CD4-positive, alpha-beta memory T cell (primary cell): ENCODE data around the gene SKI. TPM values are rescaled to one million over a fixed set of nuclear protein-coding genes. Genes with fewer than 3 reads are reported as not detected.
"Not testable (repeated sequence)": the region's sequence is repeated elsewhere in the genome, so short reads cannot be mapped to it uniquely, and the experiment has no call there.

ENCODE experiments used
- CTCF ChIA-PET: fragments of 350-600 bp; sonication (Branson Sonifier 250); formaldehyde crosslinking; loops from one replicate; lab custom pipeline; 2021; ENCODE audit warnings: inconsistent platforms; ENCODE audit not compliant: partially characterized antibody; lab: Charles Lee
- POLR2A ChIA-PET: fragments of 350-600 bp; sonication (Branson Sonifier 250); formaldehyde crosslinking; loops from one replicate; lab custom pipeline; 2021; ENCODE audit not compliant: partially characterized antibody; lab: Charles Lee
- DNase-seq, 5 donors: peaks; one replicate each; pipeline versions ENCODE4 v3.0.0 to v3.0.0-alpha.2; 2020 to 2022; ENCODE audit warnings: mixed read lengths in 1 of 5
- H3K27ac ChIP-seq: one replicate; pipeline ENCODE4 v1.7.0; 2013; ENCODE audit warnings: low read depth, low read length
- H3K27me3 ChIP-seq: 2 replicates; pipeline ENCODE4 v1.7.0; 2013; ENCODE audit warnings: mild to moderate bottlenecking, low read length, moderate library complexity; ENCODE audit not compliant: insufficient read depth
- H3K36me3 ChIP-seq: 2 replicates; pipeline ENCODE4 v1.7.0; 2013; ENCODE audit warnings: mild to moderate bottlenecking, low read length, moderate library complexity; ENCODE audit not compliant: insufficient read depth
- H3K4me1 ChIP-seq: 2 replicates; pipeline ENCODE4 v1.7.0; 2013; ENCODE audit warnings: mild to moderate bottlenecking, low read length, moderate library complexity; ENCODE audit not compliant: insufficient read depth
- H3K4me3 ChIP-seq, 2 donors: one replicate each; pipeline ENCODE4 v1.7.0; 2013; ENCODE audit warnings: low read length in 2 of 2, mild to moderate bottlenecking in 1 of 2
- H3K9me3 ChIP-seq, 2 donors: one replicate each; pipeline ENCODE4 v1.7.0; 2013; ENCODE audit warnings: low read length in 2 of 2, control low read depth in 1 of 2; ENCODE audit not compliant: control insufficient read depth in 1 of 2
- H3K27ac Mint-ChIP-seq, 7 donors: one replicate each; pipeline ENCODE4 v1.8.0; 2020 to 2021; ENCODE audit warnings: mixed read lengths in 7 of 7, mild to moderate bottlenecking in 6 of 7, inconsistent platforms in 3 of 7, moderate library complexity in 3 of 7
- H3K27me3 Mint-ChIP-seq, 2 donors: one replicate each; pipeline ENCODE4 v1.8.0; 2020 to 2021; ENCODE audit warnings: mixed read lengths in 2 of 2
- H3K36me3 Mint-ChIP-seq, 2 donors: one replicate each; pipeline ENCODE4 v1.8.0; 2020 to 2021; ENCODE audit warnings: mixed read lengths in 2 of 2, inconsistent platforms in 1 of 2, mild to moderate bottlenecking in 1 of 2
- H3K4me1 Mint-ChIP-seq, 4 donors: one replicate each; pipeline ENCODE4 v1.8.0; 2020 to 2021; ENCODE audit warnings: mixed read lengths in 4 of 4, mild to moderate bottlenecking in 1 of 4
- H3K4me3 Mint-ChIP-seq, 8 donors: one replicate each; pipeline ENCODE4 v1.8.0; 2020 to 2021; ENCODE audit warnings: mixed read lengths in 8 of 8, mild to moderate bottlenecking in 7 of 8, moderate library complexity in 6 of 8, inconsistent platforms in 3 of 8
- H3K9me3 Mint-ChIP-seq, 8 donors: one replicate each; pipeline ENCODE4 v1.8.0; 2020 to 2021; ENCODE audit warnings: mixed read lengths in 8 of 8, mild to moderate bottlenecking in 5 of 8, inconsistent platforms in 3 of 8, moderate library complexity in 1 of 8
- intact Hi-C: fragments of 100-400 bp; cut with micrococcal nuclease; formaldehyde crosslinking; loops from one replicate; pipeline ENCODE4 v1.15.1; 2023
- polyA plus RNA-seq, 2 donors: library from polyadenylated mRNA; unstranded; fragments of 300-500 nt; fragmentation: Illumina TruSeq; gene quantifications; one replicate each; pipeline ENCODE4 v1.2.3, GENCODE V29; 2021
- total RNA-seq, 2 experiments: library from RNA; stranded (reverse); gene quantifications; one replicate each; pipeline ENCODE4 v1.2.3, GENCODE V29; 2021

SKI gene
- total and polyA plus RNA-seq, 4 experiments from 2014 or later, result 0.08 to 104 (median 48.5) TPM

- Mint-ChIP-seq H3K36me3 (no peaks in the 10 kb centered on the region), H3K27me3 (no peaks in the 10 kb centered on the region), H3K27ac (no peak overlapping the region), H3K9me3 (peaks cover 0 to 5% (median 0%) of the 10 kb centered on the region in 8 donors), H3K4me1 (peaks cover 0 to 7% (median 1%) of the 10 kb centered on the region in 4 donors), H3K4me3 (no peak overlapping the region)
- ChIA-PET POLR2A (no interaction called here), CTCF (no interaction called here)
- H3K4me1 ChIP-seq, result no peaks in the 10 kb centered on the region
- intact Hi-C loops, result no loop called here
- H3K4me3 ChIP-seq, result no peak overlapping the region
- H3K27ac ChIP-seq, result no peak overlapping the region
- no peaks in the 10 kb centered on the region for H3K9me3 ChIP-seq
- no peaks in the 10 kb centered on the region for H3K27me3 ChIP-seq
- no peaks in the 10 kb centered on the region for H3K36me3 ChIP-seq
- no peak for DNase-seq
Observed at GRCh38 chr1:2322581-2323211, 94.6 kb downstream of the SKI start.

- no peaks in the 10 kb centered on the region for H3K27me3 Mint-ChIP-seq
- POLR2A ChIA-PET, result no interaction called here
- CTCF ChIA-PET, result no interaction called here
- H3K36me3 ChIP-seq, result no peaks in the 10 kb centered on the region
- peaks cover 0 to 7% (median 1%) of the 10 kb centered on the region in 4 donors for H3K4me1 Mint-ChIP-seq
- H3K4me3 ChIP-seq, result no peak overlapping the region
- no peaks in the 10 kb centered on the region for H3K4me1 ChIP-seq
- peaks cover 0 to 5% (median 0%) of the 10 kb centered on the region in 8 donors for H3K9me3 Mint-ChIP-seq
- intact Hi-C loops, result no loop called here
- peak overlapping the region in 2 of 7 donors; percentile 52 for H3K27ac Mint-ChIP-seq
- H3K27me3 ChIP-seq, result no peaks in the 10 kb centered on the region
- H3K9me3 ChIP-seq, result no peaks in the 10 kb centered on the region
- H3K27ac ChIP-seq, result no peak overlapping the region
- no peak overlapping the region for H3K4me3 Mint-ChIP-seq
- H3K36me3 Mint-ChIP-seq, result no peaks in the 10 kb centered on the region
- DNase-seq, result no peak
Observed at GRCh38 chr1:2323451-2323974, 95.4 kb downstream of the SKI start.

GRCh38 chr1:2324553-2325366 lies 96.6 kb downstream of the SKI start:
- H3K36me3 Mint-ChIP-seq, result no peaks in the 10 kb centered on the region
- POLR2A ChIA-PET, result no interaction called here
- no peak for DNase-seq
- Histone ChIP-seq H3K4me1 (no peaks in the 10 kb centered on the region), H3K4me3 (no peak overlapping the region), H3K36me3 (no peaks in the 10 kb centered on the region), H3K9me3 (no peaks in the 10 kb centered on the region), H3K27ac (no peak overlapping the region), H3K27me3 (no peaks in the 10 kb centered on the region)
- CTCF ChIA-PET, result interaction anchor here (0.6 kb wide), 1 partner anchor 64 kb away, joined by 4 read pairs; no protein-coding TSS in a partner anchor
- H3K27me3 Mint-ChIP-seq, result no peaks in the 10 kb centered on the region
- peaks cover 0 to 5% (median 0%) of the 10 kb centered on the region in 8 donors for H3K9me3 Mint-ChIP-seq
- H3K4me1 Mint-ChIP-seq, result peaks cover 0 to 7% (median 1%) of the 10 kb centered on the region in 4 donors
- H3K4me3 Mint-ChIP-seq, result no peak overlapping the region
- H3K27ac Mint-ChIP-seq, result peak overlapping the region; percentile 24 to 91 (median 77)
- intact Hi-C loops, result no loop called here

DNA sequence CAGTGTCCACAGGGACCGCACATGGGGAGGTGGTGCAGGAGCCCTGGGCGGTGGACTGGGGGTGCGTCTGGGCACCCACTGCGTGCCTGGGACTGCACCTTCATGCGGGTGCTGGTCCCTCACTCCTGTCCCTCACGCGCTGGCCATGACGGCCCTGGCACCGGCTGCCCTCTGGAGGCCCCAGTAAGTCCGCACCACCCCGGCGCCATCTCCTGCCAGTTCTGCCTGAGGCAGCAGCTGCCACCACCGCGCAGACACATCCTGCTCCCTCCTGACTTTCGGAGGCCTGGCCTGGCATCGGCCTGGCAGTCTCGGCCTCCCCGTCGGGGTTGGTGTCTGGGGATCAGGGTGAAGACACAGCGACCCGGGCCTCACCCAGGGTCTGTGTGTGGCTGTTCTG lies 98.4 kb downstream of the SKI start:
- intact Hi-C loops, result no loop called here
- ChIA-PET CTCF (no interaction called here), POLR2A (no interaction called here)
- Mint-ChIP-seq H3K36me3 (no peaks in the 10 kb centered on the region), H3K4me1 (peaks cover 0 to 7% (median 1%) of the 10 kb centered on the region in 4 donors), H3K27ac (peak overlapping the region in 3 of 7 donors; percentile 19 to 35 (median 27)), H3K27me3 (no peaks in the 10 kb centered on the region), H3K9me3 (peaks cover 0 to 5% (median 0%) of the 10 kb centered on the region in 8 donors), H3K4me3 (no peak overlapping the region)
- no peaks in the 10 kb centered on the region for H3K27me3 ChIP-seq
- H3K4me3 ChIP-seq, result no peak overlapping the region
- H3K27ac ChIP-seq, result no peak overlapping the region
- no peak for DNase-seq
- H3K9me3 ChIP-seq, result no peaks in the 10 kb centered on the region
- H3K36me3 ChIP-seq, result no peaks in the 10 kb centered on the region
- no peaks in the 10 kb centered on the region for H3K4me1 ChIP-seq

- Mint-ChIP-seq H3K27ac (peak overlapping the region; percentile 27 to 84 (median 53)), H3K4me3 (peak overlapping the region in 1 of 8 donors; percentile 38)
- H3K27ac ChIP-seq, intact Hi-C loops, H3K9me3 ChIP-seq, H3K36me3 ChIP-seq, H3K36me3 Mint-ChIP-seq, POLR2A ChIA-PET, H3K4me1 Mint-ChIP-seq, H3K9me3 Mint-ChIP-seq, DNase-seq, CTCF ChIA-PET, H3K4me1 ChIP-seq, H3K27me3 Mint-ChIP-seq, H3K4me3 ChIP-seq, H3K27me3 ChIP-seq: not testable (repeated sequence)
Observed at GRCh38 chr1:2327162-2327561, 99.0 kb downstream of the SKI start.

DNA sequence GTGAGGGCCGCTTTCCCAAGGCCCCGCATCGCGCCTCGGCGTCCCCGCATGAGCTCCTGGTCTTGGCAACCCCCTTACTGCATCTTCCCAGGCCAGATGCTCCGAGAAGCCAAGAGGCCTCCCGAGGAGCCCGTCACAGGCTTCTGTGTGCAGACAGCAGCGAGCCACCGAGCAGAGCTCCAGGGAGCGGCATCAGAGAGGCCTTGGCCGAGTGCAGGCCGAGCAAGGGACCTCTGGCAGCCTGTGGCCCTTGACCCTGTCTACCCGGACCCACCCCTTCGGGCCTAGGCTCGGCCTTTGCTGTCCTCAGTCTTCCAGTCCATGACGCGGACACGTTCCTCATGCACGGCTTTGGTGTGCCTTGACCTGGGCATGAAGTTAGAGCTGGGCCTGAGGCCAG lies 99.7 kb downstream of the SKI start:
- H3K36me3 Mint-ChIP-seq, result no peaks in the 10 kb centered on the region
- no peaks in the 10 kb centered on the region for H3K27me3 Mint-ChIP-seq
- H3K4me1 Mint-ChIP-seq, result peaks cover 0 to 7% (median 1%) of the 10 kb centered on the region in 4 donors
- H3K27ac Mint-ChIP-seq, result no peak overlapping the region
- intact Hi-C loops, result no loop called here
- no peak overlapping the region for H3K4me3 Mint-ChIP-seq
- Histone ChIP-seq H3K27me3 (no peaks in the 10 kb centered on the region), H3K4me1 (no peaks in the 10 kb centered on the region), H3K4me3 (no peak overlapping the region), H3K27ac (no peak overlapping the region), H3K9me3 (no peaks in the 10 kb centered on the region), H3K36me3 (no peaks in the 10 kb centered on the region)
- no peak for DNase-seq
- CTCF ChIA-PET, result no interaction called here
- POLR2A ChIA-PET, result no interaction called here
- H3K9me3 Mint-ChIP-seq, result peaks cover 0 to 5% (median 0%) of the 10 kb centered on the region in 8 donors

- H3K4me1 ChIP-seq, result no peaks in the 10 kb centered on the region
- H3K27ac ChIP-seq, result no peak overlapping the region
- Mint-ChIP-seq H3K4me3 (no peak overlapping the region), H3K9me3 (peaks cover 0 to 5% (median 0%) of the 10 kb centered on the region in 8 donors), H3K4me1 (peaks cover 0 to 7% (median 1%) of the 10 kb centered on the region in 4 donors), H3K36me3 (no peaks in the 10 kb centered on the region), H3K27me3 (no peaks in the 10 kb centered on the region), H3K27ac (no peak overlapping the region)
- H3K36me3 ChIP-seq, result no peaks in the 10 kb centered on the region
- CTCF ChIA-PET, result no interaction called here
- H3K4me3 ChIP-seq, result no peak overlapping the region
- POLR2A ChIA-PET, result no interaction called here
- H3K27me3 ChIP-seq, result no peaks in the 10 kb centered on the region
- intact Hi-C loops, result no loop called here
- no peaks in the 10 kb centered on the region for H3K9me3 ChIP-seq
- DNase-seq, result no peak
Observed at GRCh38 chr1:2328676-2329455, 100.7 kb downstream of the SKI start.
